MM.1S (cell line): ENCODE data around the gene METTL24.

Experiments used
- DNase-seq: peaks from one replicate; pipeline ENCODE4 v3.0.0-alpha.2; 2015
- H2AFZ ChIP-seq: fragments of 300-600 bp; sonication (generic); 2 replicates; pipeline ENCODE4 v1.6.0; 2016; ENCODE audit warnings: antibody characterized with exemption, low read length
- H3F3A ChIP-seq: fragments of 300-600 bp; sonication (generic); 2 replicates; pipeline ENCODE4 v1.6.1; 2016; ENCODE audit warnings: mild to moderate bottlenecking, antibody characterized with exemption, low read length, moderate library complexity, mixed read lengths; ENCODE audit not compliant: insufficient read depth
- H3K27ac ChIP-seq: fragments of 300-600 bp; sonication (generic); 2 replicates; pipeline ENCODE4 v1.5.1; 2016; ENCODE audit warnings: mild to moderate bottlenecking, low read length
- H3K27me3 ChIP-seq: fragments of 300-600 bp; sonication (generic); replicated peaks from 2 replicates; pipeline ENCODE4 v1.6.0; 2016; ENCODE audit warnings: low read length; ENCODE audit not compliant: insufficient read depth
- H3K36me3 ChIP-seq: fragments of 300-600 bp; sonication (generic); replicated peaks from 2 replicates; pipeline ENCODE4 v1.6.1; 2016; ENCODE audit warnings: mild to moderate bottlenecking, low read length, mixed read lengths; ENCODE audit not compliant: insufficient read depth
- H3K4me1 ChIP-seq: fragments of 300-600 bp; sonication (generic); 2 replicates; pipeline ENCODE4 v1.6.1; 2016; ENCODE audit warnings: low read length, mixed read lengths
- H3K4me2 ChIP-seq: fragments of 300-600 bp; sonication (generic); 2 replicates; pipeline ENCODE4 v1.6.0; 2016; ENCODE audit warnings: low read depth, low read length
- H3K4me3 ChIP-seq: fragments of 300-600 bp; sonication (generic); 2 replicates; pipeline ENCODE4 v1.5.1; 2016; ENCODE audit warnings: low read length, mixed read lengths
- H3K79me2 ChIP-seq: fragments of 300-600 bp; sonication (generic); 2 replicates; pipeline ENCODE4 v1.6.1; 2016; ENCODE audit warnings: mixed run types, low read length, mixed read lengths
- H3K9ac ChIP-seq: fragments of 300-600 bp; sonication (generic); 2 replicates; pipeline ENCODE4 v1.6.1; 2016; ENCODE audit warnings: low read length, mixed read lengths
- H3K9me2 ChIP-seq: fragments of 300-600 bp; sonication (generic); replicated peaks from 2 replicates; pipeline ENCODE4 v1.6.1; 2016; ENCODE audit warnings: mild to moderate bottlenecking, low read length, mixed read lengths; ENCODE audit not compliant: insufficient read depth
- H3K9me3 ChIP-seq: fragments of 300-600 bp; sonication (generic); replicated peaks from 2 replicates; pipeline ENCODE4 v1.6.1; 2016; ENCODE audit warnings: mild to moderate bottlenecking, low read length, mixed read lengths; ENCODE audit not compliant: insufficient read depth
- H4K20me1 ChIP-seq: fragments of 300-600 bp; sonication (generic); 2 replicates; pipeline ENCODE4 v1.6.1; 2016; ENCODE audit warnings: mild to moderate bottlenecking, low read length, moderate library complexity, mixed read lengths; ENCODE audit not compliant: insufficient read depth
- EZH2 ChIP-seq: fragments of 300-600 bp; sonication (generic); optimal IDR thresholded peaks from 2 replicates; pipeline ENCODE3; 2017; ENCODE audit warnings: low read depth, mild to moderate bottlenecking, antibody characterized with exemption, low read length, mixed read lengths
- EZH2phosphoT487 ChIP-seq: fragments of 300-600 bp; sonication (generic); IDR thresholded peaks from 2 replicates; pipeline ENCODE4 v1.6.1; 2018; ENCODE audit warnings: antibody characterized with exemption, low read length
- TF ChIP-seq, protein P1 (sequence below): fragments of 300-600 bp; sonication (generic); IDR thresholded peaks from 2 replicates; pipeline ENCODE4 v1.5.1; 2016; ENCODE audit warnings: antibody characterized with exemption, low read length, mixed read lengths

Gene METTL24

DNA sequence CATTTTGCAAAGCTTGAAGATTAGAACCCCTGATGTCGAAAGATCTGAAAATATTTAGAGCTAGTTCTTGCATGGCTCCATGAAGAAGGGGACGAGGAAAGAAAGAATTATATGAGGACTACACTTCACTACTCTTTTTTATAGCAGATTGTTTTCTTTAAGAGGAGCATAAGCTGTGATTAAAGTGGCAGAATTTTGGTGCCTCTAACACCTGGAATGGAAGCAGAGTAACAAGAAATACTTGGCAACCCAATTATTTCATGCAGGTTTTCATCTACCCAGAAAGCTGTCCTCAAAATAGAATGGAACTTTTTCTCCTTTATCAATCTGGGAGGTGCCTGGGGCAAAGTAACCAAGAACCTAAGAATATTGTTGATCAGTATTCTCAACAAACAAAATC is 4.0 kb downstream of the METTL24 start:
- Histone ChIP-seq H3K27ac (no peak overlapping the region), H3K9ac (no peak overlapping the region), H2AFZ (no peak overlapping the region), H3K36me3 (no peaks in the 10 kb centered on the region), H4K20me1 (no peaks in the 10 kb centered on the region), H3F3A (no peaks in the 10 kb centered on the region), H3K9me2 (no peaks in the 10 kb centered on the region), H3K4me1 (no peaks in the 10 kb centered on the region), H3K27me3 (no peaks in the 10 kb centered on the region), H3K4me3 (no peak overlapping the region), H3K4me2 (no peak overlapping the region), H3K9me3 (no peaks in the 10 kb centered on the region), H3K79me2 (no peaks in the 10 kb centered on the region)
- TF ChIP-seq, protein P1, sequence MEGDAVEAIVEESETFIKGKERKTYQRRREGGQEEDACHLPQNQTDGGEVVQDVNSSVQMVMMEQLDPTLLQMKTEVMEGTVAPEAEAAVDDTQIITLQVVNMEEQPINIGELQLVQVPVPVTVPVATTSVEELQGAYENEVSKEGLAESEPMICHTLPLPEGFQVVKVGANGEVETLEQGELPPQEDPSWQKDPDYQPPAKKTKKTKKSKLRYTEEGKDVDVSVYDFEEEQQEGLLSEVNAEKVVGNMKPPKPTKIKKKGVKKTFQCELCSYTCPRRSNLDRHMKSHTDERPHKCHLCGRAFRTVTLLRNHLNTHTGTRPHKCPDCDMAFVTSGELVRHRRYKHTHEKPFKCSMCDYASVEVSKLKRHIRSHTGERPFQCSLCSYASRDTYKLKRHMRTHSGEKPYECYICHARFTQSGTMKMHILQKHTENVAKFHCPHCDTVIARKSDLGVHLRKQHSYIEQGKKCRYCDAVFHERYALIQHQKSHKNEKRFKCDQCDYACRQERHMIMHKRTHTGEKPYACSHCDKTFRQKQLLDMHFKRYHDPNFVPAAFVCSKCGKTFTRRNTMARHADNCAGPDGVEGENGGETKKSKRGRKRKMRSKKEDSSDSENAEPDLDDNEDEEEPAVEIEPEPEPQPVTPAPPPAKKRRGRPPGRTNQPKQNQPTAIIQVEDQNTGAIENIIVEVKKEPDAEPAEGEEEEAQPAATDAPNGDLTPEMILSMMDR, result no peak
- no peak for TF ChIP-seq EZH2
- no peak for TF ChIP-seq EZH2phosphoT487
- DNase-seq, result no peak

DNA sequence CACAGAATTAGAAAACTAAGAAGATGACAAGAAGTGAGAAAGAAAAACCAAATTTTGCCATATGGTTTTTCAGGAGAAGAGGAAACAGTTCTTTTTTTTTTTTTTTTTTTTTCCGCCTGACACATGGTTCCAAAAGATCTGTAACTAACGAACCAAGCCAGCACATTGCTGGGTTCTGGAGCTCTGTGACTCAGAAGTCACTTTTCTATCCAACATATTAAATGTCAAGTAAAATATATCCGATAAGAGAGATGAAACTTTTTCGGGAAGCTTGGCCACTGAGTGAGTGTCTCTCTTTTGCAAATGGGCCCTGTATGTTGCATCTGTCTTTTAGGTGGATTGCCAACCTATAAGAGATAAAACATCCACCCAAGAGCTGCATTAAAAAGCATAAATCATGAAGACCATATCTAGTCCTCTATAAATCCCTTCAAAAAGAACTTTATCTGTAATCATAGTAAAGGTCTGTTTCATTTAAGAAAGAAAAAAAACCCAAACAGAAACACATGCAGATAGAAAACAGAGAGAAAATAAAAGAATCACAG is 4.6 kb downstream of the METTL24 start:
- H3K27me3 ChIP-seq, result no peaks in the 10 kb centered on the region
- no peaks in the 10 kb centered on the region for H4K20me1 ChIP-seq
- H3K4me1 ChIP-seq, result no peaks in the 10 kb centered on the region

DNA sequence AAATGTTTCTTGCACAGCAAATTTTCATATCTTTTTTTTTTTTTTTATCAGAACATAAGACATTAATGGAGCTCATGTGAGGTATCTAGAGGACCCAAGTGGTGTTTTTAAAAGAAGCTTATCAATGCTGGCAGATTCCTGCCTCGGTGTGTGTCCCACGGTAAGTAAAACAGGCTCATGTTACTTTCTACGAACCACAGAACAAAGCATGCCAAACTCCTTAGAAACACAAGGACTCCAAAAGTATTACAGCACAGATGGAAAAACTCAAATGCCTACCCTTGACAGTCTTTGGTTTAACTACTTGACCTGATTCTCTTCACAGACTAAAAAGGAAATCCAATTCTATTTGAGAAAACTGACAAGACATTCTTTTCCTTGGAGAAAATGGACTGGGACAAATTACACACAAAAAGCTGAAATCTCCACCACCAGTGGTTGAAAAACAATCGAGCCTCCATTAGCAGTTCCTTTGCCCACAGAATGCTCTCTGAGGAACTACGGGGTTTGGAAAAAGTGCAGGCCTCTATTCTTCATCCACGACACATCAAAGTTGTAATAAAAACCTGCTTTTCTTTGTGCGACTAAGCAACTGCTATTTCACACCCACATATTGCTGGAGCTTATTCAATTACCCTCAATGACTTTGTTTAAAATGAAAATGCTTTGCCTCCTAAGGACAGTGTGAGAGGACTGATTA is 5.4 kb downstream of the METTL24 start:
- H3F3A ChIP-seq, result no peaks in the 10 kb centered on the region
- no peak for DNase-seq
- H3K79me2 ChIP-seq, result no peaks in the 10 kb centered on the region
- H3K4me1 ChIP-seq, result no peaks in the 10 kb centered on the region
- H4K20me1 ChIP-seq, result no peaks in the 10 kb centered on the region
- no peak overlapping the region for H2AFZ ChIP-seq
- H3K36me3 ChIP-seq, result no peaks in the 10 kb centered on the region
- H3K9ac ChIP-seq, result no peak overlapping the region
- no peaks in the 10 kb centered on the region for H3K9me3 ChIP-seq
- no peak overlapping the region for H3K27ac ChIP-seq
- no peak overlapping the region for H3K4me2 ChIP-seq
- TF ChIP-seq EZH2, result no peak
- no peak for TF ChIP-seq EZH2phosphoT487
- TF ChIP-seq, protein P1, result no peak
- H3K9me2 ChIP-seq, result no peaks in the 10 kb centered on the region
- H3K27me3 ChIP-seq, result no peaks in the 10 kb centered on the region
- no peak overlapping the region for H3K4me3 ChIP-seq

More for the DNA sequence above, 4.6 kb downstream of the METTL24 start:
- Histone ChIP-seq H2AFZ (no peak overlapping the region), H3K79me2 (no peaks in the 10 kb centered on the region), H3K9me3 (no peaks in the 10 kb centered on the region), H3F3A (no peaks in the 10 kb centered on the region), H3K27ac (no peak overlapping the region), H3K4me2 (no peak overlapping the region), H3K9me2 (no peaks in the 10 kb centered on the region), H3K4me3 (no peak overlapping the region), H3K36me3 (no peaks in the 10 kb centered on the region), H3K9ac (no peak overlapping the region)
- TF ChIP-seq EZH2 (no peak), EZH2phosphoT487 (no peak)
- TF ChIP-seq, protein P1, result no peak
- no peak for DNase-seq
